HG03571 (cell line): Measurements from ENCODE around the gene C16orf95.
"Not testable (repeated sequence)": the region's sequence is repeated elsewhere in the genome, so short reads cannot be mapped to it uniquely, and the experiment has no call there.

Source experiments
- ATAC-seq: cut with Tn5 transposase; IDR thresholded peaks from one replicate; pipeline ENCODE4 v1.9.1; 2021; ENCODE audit not compliant: unreplicated experiment

The C16orf95 gene

DNA sequence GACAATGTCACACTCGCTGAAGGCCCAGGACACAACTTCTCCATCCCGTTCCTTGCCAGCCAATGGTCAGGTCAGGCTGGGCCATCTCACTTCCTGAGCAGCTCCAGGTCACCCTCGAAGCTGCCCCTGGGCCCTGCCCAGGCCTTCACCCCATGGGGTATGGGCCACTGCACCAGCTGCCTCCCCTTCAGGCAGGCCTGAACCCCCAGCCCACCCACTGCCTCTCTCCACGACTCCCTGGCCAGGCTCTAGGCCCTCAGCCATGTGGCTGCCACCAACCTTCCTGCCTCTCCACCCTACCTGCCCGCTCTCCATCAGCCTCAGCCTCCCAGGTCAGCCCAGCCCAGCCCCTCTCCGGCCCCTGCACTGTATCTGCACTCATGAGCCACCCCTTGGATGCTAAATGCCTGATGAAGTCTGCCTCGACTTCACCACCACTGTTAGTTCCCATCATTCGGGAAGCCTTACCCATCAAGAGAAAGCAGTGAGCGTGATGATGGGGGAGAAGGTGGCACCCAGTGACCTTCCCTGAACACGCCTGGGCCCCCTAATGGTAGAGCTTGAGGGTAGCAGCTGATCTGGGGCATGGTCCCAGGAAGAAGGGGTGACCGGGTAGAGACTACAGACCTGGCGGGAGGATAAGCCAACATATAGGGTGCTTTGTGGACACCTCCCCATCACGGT, 30.9 kb upstream of the C16orf95 start:
- ATAC-seq, result no peak

DNA sequence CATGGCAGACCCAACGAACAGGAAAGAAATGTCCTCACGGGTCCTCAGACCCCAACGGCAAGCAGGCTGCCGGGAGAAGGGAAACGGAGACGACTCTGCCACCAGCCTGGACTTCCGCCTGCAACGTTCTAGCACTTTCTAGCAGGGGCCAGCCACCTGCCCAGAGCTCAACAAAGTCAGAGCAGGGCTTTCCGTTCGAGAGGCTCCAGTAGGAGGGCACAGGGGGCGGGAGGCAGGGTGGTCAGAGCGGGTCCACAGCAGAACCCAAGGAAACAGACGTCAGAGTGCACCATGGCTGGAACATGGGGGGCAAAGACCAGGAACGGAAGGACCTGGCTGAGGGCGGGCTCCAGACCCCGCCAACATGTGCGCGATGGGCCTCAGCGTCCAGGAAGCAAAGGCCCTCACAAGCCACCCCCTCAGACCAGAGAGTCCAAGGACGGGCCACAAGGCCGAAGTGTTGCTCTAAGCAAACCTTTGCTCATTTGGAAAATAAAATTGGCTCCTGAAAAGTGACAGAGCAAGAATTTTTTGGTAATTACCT, 29.4 kb upstream of the C16orf95 start:
- no peak for ATAC-seq

DNA sequence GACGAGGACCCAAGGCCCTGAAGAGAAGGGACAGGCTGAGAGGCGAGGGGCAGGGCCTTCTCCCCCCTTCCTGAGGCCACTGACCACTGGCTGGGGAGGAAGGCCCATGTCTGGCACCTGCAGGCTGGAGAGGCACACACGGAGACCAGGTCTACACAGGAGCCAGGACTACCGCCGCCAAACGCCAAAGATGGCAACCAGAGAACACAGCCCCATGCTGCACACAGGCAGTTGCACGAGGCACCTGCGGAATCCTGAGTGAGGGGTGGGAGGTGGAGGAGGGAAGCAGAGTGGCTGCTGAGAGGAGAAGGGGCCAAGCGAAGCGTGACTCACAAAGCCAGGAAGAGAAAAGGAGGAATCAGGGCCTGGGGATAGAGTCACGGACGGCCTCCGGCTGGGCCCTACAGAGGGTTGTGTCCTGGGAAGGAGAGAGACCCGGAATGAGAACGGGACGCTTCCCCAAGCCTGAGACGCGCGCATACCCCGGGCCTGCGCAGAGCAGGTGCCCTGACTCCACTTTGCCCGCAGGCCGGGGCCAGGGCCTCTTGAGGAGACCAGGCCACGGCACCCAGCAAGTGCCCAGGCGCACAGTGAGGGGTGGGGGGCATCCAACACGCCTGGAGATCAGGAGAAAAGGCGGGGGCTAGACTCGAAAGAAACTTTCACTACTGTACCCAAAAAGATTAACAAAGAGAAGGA, 28.7 kb upstream of the C16orf95 start:
- no peak for ATAC-seq

DNA sequence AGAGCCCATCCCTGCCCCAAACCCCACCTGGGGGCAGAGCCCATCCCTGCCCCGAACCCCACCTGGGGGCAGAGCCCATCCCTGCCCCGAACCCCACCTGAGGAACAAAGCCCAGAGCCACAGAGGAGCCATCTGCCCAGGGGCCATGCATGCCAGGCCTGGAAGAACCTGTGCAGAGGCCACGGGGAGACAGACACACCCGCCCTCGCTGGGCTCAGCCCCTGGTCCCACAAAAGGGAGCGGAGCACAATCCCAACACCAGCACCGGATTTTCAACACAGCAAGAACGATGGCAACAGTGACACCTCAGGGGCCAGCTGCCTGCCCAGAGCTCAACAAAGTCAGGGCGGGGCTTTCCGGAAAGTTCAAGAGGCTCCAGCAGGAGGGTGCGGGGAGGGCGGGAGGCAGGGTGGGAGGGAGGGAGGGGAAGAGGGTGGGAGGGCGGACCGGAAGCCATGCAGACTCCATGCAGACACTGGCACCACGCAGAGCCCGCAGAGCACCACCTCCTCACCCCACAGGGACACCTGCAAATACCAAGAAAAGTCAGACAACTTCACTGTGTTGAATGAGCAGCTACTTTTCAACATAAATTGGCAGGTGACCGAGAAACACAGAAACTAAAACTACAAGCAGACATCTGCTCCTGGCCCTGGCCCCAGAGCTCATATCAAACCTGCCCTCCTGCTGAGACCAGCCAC, 27.9 kb upstream of the C16orf95 start:
- no peak for ATAC-seq

DNA sequence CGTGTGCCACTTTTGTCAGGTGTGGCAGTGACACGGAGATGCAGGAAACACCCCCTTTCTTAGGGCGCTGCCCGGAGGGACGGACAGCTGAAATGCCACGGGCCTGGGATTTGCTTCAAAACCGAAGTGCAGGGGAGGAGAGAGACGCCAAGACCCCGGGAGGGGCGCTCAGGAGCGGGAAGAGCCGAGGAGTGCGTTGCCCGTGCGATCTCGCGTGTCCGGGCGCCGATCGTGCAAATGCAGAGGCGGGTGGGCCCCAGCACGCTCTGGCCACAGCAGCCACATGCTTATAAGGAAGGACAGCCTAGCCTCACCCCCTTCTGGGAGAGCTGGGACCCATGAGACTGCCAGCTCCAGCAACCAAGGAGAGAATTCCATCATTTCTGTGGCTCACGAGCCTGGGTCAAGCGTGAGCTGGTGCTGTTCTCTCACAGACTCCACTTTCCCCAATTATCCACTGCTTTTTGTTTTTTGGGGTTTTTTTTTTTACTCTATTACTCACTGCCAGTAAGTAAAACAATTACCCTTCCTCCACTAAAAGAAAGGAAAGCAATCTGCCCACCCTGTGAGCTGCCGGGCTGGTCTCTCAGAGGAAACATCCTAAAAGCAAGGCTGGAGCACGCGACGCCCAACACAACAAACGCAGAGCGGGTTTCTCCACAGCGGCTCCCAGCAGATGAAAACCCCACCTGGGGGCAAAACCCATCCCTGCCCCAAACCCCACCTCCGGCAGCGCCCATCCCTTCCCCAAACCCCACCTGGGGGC, 27.2 kb upstream of the C16orf95 start:
- ATAC-seq, result no peak

DNA sequence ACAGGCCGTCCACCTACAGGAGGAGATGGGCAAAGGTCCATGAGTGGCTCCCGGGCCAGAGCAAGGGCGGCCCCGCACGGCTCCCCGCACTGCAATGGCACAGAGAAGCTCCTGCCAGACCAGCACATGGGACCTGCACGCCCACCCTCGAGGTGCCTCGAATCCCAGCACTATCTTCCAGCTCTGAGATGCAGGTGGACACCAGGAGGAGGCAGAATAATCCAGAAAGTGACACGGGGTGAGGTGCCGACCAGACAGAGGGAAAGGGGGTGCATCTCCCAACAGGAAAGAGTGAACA, 26.5 kb upstream of the C16orf95 start:
- no peak for ATAC-seq

DNA sequence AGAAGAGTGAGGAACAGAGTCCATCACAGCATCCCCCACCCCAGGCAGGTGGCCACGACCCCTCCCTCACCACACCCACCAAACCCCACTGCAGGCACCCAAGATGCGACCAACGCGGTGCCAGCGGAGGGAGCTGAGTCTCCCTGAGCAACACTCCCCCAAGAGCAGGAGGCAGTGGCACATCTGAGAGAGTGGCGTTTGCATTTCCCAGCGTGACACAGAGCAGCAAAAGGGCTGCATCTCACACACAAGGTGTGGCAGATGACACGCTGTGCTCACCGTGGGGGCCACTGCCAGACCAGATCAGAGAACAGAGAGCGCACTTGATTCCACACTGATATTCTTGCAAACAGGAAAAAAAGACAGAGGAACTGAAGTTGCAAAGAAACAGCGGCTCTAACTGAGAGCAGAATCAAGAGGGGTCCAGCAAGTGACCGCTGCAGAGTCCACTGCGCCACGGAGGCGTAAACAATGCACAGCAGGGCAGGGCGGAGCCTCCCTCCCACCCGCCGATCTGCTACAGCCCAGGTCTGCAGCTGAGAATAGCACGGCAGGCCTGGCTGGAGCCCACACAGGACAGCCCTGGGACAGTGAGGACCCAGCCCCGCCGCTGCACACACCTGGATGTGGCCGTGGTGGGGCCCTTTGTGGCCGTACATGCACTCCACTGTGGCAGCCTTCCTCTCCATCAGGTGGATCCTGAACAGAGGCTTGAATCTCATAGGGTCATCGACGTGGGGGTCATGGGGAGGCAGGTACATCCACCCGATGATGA, 26.0 kb upstream of the C16orf95 start:
- ATAC-seq, result no peak

DNA sequence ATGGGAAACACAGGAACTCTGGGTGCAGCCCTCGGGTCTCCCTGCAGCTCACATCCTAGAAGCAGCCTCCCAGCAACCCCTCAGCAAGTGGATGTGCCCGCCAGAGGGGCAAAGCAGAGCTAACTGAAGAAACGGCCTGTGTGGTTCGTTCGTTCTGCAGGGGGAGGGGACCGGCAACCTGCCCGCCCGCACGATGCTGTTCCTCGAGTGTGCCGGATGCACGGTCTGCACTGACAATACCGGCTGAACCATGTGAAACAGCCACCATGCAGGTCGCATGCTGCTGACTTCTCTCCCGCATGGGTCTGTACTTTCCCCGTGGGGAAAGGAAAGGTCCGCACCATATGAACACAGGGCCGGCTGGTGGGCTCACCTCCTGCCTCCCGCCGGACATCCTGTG, 25.3 kb upstream of the C16orf95 start:
- ATAC-seq, result no peak

DNA sequence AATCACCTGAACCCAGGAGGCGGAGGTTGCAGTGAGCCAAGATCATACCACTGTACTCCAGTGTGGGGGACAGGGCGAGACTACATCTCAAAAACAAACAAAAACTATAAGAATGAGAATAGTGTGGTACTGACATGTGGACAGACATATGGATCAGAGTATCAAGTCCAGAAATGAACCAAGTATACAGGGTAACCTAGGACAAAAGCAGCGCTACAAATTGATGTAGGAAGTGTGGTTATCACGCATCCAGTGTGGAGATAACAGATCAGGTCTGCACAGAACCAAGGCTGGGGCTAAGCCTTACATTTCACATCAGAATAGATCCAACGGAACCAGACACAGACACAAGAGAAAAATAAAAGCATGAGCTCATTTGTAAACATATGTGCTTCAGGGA, 23.0 kb upstream of the C16orf95 start:
- no peak for ATAC-seq

DNA sequence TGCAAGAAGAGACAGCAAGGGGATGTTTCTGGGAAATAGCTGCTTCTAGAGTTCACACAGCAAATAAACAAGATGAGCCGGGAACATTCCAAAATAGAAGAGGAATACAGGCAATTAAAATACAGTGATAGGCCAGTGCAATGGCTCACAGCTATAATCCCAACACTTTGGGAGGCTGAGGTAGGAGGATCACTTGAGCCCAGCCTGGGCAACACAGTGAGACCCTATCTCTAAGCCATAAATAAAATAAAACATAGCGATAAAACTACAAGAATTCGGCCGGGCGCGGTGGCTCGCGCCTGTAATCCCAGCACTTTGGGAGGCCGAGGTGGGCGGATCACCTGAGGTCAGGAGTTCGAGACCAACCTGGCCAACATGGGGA, 22.5 kb upstream of the C16orf95 start:
- not testable (repeated sequence) for ATAC-seq

DNA sequence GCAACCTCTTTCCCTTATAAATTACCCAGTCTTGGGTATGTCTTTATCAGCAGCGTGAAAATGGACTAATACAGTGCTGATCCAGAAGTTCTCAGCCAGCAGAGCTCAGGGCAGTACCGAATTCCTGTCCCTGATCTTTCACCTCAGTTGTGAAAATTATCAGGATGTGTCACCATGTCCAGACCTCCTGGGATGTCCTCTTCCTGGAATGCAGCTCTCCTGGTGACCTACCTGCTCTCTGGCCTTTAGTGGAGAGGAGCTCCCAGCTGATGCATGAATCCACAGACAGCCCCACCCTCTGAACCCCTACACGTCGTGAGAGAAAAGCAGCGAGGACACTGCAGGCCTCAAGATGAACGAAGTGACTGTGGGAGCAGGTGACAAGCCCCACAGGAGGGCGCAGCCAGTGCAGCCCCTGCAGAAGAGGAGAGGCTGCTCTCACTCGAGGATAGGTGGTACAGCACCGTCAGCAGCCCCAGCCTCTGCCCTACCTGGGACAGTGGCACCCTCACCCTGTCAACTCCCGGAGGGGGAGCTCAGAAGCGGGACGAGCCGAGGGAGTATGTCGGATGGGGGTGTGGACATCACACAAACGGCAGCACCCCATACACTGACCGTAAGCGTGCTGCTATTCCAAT, 22.0 kb upstream of the C16orf95 start:
- ATAC-seq, result no peak

DNA sequence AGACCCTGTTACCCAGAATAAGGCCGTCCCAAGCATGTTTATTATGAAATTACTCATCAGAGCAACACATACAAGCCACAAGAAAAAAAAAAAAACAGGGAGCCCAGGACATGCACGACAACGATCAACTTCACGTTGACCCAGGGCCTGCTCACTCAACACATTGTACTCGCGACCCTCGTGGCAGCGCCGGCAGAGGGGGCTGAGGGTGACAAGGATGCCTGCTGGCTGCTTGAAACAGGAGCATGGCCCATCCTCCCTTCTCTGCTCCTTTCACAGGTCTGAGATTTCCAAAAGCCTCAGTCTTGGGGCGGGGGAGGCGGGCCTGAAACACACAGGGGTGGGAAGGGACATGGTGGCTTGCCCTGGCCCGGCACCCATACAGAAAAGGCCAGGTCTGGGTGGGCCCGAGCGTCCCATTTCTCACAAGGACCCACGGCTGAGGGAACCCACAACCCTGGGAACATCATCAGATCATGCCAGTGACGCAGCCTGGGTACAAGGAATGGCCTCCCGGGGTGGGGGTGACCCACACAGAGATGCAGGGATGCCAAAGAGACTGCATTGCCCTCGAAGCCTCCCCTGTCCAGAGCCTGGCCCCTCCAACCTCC, 21.1 kb upstream of the C16orf95 start:
- no peak for ATAC-seq

DNA sequence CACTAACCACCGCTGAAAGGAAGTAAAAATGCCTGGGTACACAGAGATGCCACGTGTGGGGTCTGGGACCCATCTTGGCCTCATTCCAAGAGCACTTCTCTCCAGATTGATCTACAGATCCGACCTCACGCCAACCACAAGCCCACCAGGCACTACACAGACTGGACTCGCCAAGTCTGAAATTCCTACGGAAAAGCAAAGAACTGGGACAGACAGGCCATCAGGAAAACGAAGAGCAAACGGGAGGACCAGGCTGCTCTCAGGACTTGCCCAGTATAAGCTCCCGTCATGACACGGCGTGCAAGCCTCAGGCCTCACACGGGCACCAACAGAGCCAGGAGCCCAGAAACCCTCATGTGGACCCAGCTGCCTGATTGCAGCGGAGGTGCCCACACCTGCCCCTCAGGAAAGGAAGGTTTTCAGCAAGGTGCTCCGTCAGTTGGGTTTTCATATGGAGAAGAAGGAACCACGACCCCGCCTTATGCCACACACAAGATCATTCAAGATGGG, 20.1 kb upstream of the C16orf95 start:
- ATAC-seq, result no peak

DNA sequence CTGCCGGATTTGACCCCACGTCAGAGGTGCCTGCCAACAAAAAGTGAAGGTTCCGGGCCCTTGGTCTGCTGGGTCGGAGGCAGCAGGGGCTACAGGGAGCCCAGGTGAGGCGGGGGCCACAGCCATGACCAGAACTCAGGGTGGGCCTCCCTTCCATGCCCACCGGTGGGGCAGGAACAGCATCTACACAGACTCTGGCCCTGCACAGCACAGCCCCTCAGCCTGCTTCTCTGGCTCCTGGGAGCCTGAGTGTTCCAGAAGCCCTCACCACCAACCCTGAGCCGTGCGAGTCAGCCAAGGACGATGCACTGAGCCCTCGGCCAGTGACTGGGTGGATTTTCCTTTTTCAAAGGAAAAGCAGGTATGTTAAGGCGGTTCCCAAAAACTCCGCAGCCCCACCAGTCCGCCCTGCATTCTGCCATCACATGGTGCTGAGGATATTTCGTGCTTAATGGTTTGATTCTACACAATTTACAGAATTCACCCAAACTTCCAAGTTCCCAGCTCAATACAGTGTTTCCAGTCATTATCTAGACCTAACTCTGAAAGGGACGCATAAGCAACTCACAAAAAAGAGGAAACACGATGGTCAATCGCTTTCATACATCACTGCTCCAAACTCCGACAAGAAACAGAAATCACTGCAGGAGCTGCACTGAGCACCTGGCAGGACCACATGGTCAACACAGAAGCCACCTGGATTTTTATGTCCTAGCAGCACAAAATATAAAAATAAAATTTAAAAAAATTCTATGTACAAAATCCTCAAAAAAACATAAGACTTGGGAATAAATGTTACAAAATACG, 19.4 kb upstream of the C16orf95 start:
- ATAC-seq, result no peak

DNA sequence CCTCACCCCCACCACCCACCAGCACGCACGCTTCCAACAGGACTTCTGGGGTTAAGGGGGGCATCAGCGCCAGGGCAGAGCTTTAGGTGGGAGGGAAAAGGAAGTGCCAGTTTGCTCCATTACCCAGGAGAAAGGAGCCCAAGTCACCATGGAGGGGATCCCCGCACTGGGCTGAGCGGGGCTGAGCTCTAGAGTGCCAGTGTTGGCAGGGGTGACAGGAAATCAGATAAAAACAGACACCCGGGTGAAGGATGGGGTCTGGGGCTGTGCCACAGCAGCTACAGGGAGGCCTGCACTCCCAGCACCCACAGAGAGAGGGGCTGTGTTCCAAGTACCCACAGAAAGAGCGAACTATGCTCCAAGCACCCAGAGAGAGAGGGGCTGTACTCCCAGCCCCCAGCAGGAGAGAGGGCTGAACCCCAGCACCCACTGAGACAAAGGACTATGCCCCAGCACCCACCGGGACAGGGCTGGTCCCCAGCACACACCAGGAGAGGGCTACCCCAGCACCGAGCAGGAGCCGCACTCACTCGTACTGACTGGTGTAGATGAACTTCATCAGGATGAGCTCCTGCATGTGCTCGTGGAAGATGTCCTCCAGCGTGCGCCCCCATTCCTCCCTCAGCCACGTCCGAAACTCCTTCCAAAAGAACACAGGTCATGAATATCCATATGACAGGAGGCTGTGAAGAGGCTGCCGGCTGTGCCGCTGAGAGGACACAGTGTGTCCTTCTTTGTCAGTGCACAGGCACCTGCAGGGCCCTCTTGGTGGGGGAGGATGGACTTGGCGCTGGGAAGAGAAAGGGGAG, 18.6 kb upstream of the C16orf95 start:
- ATAC-seq, result no peak

DNA sequence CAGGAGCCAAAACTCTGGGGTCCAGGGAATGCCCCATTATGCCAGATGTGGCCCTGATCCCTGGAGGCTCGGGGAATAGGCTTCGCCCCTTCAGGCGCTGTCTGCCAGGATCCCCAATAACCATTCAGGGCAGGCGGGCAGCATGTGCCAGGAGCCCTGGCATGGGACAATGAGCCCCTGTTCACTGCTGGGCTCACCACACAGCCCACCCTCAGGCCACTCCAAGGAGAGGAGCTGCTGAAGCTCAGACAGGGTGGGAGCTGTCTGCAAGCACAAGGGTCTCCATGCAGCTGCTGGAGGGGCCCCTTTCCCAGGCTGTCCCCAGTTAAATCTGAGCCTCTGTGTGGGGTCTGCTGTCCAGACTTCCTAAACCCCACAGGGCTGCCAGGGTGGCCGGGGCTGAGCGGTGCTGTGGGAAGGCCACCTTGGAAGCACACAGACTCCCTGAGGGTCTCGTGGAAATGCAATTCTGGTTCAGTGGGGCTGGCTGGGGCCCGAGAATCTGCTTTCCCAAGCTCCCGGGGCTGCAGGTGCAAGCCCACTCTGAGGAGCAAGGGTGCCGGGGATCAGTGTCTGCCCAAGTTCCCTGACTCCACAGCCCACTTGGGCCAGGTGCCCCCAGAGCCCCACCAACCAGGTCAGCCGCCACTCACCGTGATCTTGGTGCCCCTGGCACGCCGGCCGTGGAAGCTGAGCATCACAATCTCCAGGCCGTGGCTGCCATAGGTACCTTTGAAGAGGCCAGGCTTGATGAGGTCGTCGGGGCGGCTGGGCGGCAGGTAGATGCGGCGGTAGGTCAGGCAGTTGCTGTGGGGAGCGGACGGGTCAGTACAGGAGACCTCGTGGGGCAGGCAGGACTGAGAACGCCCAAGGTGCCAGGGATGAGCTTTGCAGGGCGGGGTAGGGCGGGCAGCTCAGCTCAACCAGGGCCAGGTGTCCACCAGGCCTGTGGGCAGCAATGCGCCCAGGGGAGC, 17.7 kb upstream of the C16orf95 start:
- no peak for ATAC-seq
